GM19468 (cell line): ENCODE data around the gene DPYSL4.
"Not testable (repeated sequence)": the region's sequence is repeated elsewhere in the genome, so short reads cannot be mapped to it uniquely, and the experiment has no call there.

Experiments used
- ATAC-seq: cut with Tn5 transposase; IDR thresholded peaks from one replicate; pipeline ENCODE4 v1.9.1; 2021; ENCODE audit warnings: mild to moderate bottlenecking, moderate library complexity, moderate number of reproducible peaks; ENCODE audit not compliant: unreplicated experiment; ENCODE audit errors: extremely low read depth

Gene DPYSL4

DNA sequence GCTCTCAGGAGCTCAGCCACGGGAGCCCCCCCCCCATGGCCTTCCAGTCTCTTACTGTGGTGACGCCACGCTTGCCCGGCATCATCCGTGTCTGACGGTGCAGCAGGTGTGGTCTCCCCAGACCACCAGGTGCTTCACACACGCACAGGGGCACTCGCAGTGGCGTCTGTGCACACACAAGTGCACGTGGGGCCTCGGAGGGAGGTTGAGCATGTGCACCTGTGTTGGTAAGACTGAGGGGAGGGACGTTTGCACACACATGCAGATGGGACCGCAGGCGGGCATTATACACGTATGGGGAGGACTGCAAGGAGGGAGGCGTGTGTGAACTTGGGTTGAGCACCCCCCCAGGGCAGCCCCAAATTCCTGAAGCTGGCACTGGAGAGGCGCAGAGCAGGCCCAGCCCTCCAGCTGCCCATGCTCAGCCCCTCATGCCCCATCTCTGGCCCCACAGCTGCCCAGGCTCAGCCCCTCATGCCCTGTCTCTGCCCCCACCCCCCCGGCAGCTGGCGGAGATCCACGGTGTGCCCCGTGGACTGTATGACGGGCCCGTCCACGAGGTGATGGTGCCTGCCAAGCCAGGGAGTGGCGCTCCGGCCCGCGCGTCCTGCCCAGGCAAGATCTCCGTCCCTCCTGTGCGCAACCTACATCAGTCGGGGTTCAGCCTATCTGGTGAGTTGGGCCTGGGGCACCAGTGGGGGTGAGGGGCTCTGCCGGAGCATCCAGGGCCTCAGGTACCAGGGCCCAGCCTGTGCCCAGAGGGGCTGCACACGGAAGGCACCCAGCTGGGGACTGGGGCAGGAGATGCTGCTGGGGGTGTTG lies 16.7 kb downstream of the DPYSL4 start:
- no peak for ATAC-seq

DNA sequence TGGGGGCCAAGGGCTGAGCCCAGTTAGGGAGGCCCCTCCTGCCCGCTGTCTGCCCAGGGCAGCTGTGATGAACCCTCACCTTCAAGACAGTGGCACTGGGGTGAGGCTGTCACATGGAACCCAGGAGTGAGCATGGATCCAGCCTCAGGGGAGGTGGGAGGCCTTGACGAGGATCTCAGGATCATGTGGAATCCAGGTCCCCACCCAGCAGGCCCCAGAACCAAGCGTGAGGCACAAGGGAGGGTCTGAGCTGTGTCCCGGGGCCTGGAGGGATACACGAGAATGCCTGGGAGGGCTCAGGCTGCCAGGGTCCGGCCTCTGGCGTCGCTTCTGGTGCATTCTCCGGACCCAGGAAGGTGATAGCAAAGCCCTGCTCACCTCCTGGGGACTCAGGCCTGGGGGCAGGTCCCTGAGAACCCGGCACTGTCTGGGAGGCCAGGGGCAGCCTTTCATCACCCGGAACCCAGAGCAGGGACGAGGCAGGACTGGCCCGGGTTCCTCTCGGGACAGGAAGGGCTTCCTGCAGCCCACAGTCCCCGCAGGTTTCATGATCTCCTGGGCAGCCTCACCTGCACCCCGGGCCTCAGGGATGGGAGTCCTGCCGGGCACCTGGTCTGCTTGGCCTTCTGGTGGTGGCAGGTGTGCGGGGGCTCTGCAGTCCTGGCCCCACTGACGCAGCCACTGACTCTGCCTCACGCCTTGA lies 17.5 kb downstream of the DPYSL4 start:
- no peak for ATAC-seq

DNA sequence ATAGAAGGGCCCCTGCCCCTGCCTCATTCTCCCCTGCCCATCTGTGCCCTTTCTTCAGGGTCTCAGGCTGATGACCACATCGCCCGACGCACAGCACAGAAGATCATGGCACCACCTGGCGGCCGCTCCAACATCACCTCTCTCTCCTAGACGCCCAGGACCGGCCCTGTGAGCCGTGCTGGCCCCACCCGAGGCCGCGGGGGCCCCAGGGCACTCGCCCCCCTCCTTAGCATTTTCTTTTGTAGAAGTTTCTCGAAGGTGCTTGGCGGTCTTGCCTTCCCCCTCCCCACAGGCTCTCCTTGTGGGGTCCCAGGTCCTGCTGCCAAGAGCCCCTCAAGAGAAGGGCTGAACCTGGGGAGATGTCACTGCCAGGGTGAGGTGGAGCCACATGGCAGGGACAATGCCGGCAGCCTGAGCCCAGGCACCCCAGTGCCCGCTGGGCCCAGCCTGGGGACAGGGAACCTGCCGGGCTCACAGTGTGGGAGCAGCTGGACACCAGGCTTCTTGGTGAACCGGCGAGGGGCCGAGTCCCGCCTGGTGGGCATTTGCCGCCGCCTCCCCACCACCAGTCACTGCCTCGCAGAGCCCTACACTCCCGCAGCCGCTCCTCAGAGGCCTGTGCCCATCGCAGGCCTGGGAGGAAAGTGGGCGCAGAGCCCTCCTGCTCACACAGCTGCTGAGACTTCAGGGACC lies 18.2 kb downstream of the DPYSL4 start:
- no peak for ATAC-seq

DNA sequence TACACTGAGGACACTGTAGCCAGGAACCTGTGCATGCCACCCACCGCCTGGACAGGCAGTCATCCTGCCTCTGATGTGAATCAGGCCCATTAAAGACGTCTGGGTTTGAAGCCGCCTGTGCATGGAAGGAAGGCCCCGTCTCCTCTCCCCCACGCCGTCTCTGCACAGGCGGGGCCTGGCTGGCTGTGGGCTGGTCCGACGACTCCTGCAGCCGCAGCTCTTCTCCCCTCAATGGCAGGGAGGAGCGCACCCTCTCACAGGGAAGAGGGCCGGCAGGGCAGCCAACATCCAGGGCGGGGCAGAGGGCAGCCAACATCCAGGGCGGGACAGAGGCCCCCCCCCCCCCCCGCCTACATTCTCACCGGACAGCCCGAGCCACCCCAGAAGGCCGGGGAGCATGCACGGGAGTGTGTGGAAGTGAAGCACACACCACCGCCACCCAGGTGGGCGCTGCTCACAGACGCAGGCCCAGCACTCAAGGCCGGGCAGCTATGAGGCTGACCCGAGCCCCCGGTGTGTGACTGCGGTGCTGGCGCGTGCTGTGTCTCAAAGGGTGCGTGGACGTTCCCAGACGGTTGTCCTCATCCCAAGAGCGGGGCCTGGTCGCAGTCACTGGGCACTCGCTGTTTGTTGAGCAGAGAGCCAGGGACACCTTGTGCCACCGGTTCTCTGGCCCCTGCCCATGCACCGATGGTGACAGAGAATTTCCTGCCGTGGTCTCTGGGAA lies 19.1 kb downstream of the DPYSL4 start:
- ATAC-seq: no peak

DNA sequence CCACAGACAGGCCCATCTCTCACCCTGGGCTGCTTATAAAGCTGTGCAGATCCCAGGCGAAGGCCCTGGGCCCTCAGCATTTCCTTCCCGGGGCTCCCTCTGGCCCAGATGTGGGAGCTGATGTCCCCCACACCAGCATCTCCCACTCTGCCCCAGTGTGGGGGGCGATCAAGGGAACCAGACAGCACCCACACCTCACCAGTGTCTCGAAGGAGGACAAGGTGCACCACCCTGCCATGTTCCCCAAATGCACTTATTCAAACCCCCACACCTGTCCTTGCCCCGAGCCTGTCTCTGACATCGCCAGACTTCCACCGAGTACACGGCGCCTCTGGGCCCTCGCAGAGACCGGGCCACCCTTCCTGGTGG lies 19.6 kb downstream of the DPYSL4 start:
- no peak for ATAC-seq

DNA sequence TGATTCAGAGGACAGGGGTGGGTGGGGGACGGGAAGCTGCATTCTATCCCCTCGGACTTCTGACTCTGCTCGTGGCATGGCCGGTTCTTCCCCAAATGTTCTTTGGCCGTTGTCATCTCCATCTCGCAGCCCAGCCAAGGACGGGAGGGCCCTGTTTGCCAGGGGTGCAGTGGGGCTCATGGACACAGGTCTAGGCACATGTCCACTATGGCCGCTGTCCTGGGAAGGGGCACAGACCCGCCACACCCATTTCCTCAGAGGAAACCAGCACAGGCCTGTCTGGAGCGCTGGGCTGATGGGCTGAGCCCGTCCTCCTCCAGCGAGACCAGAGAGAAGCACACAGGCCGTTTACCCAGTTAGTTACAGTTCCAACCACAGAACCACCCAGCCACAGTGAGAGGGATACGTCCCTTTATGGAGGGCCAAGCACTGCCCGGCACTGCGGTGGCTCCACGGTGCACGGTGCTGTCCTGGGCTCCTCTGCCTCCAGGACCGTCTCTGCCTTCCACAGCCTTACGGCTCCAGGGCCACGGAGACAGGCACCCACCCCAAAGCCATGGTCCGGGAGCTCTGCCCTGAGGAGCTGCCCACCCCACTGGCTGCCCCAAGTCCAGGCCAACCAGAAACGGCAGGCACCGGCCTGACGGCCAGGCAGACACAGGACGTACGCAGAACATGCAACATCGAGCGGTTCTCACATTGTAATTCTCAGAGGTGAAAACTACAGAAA lies 20.2 kb downstream of the DPYSL4 start:
- ATAC-seq: no peak

DNA sequence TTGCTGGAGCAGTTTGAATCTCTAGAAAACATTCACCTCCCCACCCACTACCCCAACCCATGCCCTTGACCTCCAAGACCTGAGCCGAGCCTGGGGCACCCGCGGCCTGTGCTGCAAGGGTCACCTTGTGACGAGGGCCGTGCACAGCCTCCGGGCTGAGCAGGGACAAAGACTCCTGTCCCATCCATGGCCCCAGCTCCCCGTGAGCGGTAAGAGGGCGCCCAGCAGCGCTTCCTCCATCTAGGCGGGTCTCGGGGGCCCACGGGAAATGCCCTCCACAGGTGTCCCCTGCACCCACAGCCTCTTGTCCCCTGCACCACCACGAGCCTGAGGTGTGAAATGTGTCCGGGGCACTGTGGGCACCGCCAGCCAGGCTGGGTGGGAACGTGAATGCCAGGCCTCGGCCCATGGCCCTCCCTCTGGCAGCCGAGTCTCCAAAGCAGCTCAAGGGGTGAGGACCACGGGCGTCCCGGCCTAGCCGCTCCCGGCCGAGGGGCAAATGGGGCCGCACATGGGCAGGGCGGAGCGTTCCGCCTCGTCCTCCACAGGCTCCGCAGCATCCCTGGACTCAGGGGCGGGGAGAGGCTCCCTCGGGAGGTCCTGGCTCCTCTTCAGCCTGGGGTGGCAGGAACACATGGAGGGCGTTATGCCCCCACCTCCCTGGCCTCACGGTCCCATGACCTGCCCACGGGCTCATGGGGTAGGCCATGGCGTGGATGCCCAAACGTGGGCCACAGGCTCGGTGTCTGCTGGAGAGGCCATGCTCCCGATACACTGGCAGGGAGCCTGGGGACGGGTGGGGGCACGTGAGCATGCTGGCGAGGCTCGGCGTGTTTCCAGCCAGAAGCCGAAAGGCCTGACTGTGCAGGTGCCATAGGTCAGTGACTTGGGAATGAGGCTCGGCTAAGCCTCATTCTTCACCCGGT lies 21.1 kb downstream of the DPYSL4 start:
- no peak for ATAC-seq

DNA sequence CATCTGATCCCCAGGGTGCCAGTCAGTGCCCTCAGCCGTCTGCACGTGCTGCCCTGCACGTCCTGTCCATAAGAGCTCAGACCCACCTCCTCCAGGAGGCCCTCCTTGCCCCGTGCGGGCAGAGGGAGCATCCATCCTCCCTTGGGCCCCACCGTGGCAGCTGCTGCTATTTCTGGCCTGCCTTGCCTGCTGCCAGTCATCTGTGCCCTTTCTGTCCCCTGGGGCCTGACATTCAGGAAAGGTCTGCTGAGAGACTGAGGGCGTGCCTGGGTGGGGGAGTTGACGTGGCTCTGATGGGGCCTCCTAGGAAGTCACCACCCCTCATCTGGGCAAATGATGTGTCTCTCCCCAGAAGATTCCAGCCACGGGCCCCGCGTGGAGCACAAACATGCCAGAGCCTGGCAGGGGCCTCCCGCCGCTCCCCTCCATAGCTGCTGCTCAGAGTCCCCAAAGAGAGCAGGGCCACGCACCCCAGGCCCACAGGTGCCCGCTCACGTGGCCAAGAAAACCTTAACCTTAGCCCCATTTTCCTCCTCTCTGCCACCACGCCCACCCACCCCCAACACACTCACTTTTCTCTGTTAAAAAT lies 21.8 kb downstream of the DPYSL4 start:
- no peak for ATAC-seq

DNA sequence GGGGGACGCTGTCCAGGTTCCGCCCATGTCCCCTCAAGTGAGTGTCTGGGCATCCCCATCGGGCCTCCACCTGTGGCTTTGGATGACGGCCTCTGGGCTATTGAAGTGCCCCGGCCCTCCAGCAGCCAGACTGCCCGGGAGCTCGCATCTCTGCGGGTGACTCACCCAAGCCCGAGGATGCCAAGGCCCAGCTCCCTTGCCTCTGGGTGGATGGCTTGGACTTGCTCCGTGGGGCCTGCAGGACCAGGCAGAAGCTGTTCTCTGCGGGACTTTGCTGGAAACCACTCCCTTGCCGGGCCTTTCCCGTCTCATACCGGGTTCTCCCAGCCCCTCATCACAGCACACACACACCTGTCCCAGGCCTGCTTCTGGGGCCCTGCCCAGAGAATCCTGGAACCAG lies 22.4 kb downstream of the DPYSL4 start:
- ATAC-seq: no peak

DNA sequence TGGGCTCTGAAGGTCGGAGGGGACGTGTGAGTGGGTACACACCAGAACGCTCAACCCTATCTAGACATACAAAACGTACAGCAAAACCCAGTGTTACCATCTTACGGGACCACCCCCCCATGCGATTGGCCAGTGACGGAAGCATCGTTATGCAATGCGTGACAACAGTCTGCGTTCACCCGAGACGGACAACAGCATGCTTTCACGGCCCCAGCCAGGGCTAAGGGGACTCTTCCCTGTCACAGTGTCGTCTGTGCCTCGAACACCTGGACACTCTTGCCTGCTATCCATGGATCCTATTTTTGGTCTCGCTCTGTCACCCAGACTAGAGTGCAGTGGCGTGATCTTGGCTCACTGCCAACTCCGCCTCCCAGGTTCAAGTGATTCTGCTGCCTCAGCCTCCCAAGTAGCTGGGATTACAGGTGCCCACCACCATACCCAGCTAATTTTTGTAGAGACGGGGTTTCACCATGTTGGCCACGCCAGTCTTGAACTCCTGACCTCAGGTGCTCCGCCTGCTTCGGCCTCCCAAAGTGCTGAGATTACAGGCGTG lies 23.3 kb downstream of the DPYSL4 start:
- ATAC-seq: no peak

DNA sequence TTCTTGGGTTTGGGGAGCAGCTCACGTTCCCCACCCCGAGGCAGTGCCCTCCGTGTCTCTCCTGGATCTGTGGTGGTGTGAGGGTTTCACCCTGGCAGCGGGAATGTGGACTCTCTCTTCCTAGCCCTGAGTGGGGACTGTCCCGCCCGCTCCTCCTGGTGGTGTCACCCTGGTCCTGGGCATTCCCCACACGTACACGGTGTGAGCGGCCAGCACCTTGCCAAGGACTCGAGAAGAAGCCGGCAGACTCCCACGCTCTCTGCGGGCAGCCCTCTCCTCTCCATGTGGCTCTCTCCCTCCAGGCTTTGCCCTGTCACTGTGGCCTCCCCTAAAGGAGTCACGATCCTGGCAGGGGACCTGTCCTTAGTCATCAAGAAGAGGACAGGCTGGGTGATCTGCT lies 24.0 kb downstream of the DPYSL4 start:
- no peak for ATAC-seq

DNA sequence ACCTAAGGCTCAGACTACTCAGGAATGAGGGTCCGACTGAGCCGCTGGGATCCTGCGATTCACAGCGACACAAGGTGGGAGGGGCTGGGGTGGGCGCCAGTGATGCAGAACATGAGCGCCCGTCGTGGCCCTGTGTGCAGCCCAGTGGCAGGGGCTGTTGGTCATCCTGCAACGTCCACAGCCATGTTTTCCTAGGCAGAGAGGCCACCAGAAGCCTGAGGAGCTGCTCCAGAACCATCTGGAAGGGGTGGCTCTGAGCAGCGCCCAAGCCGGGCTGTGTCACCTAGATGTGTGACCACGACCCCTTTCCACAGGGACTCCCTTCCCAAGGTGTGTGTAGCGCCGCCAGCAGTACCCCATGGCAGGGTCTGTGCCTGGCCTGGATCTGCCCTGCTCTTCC lies 24.5 kb downstream of the DPYSL4 start:
- no peak for ATAC-seq

DNA sequence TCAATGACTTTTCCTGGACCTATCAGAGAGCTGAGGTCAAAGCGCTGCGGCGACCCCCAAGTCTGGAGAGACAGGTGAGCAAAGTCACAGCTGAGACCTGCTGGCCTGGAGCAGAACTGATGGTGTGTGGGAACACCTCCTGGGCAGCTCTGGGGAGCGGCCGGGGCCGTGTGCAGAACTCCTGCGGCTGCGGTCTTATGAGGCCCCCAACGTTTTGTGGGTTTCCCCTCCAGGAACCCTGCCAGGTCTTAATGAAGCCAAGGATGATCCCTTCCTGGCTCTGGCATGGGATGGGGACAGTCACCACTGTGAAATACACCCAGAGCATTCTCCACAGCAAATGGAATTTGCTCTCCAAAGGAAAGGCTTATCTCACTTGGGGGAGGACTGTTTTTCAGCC lies 26.1 kb downstream of the DPYSL4 start:
- ATAC-seq: no peak

DNA sequence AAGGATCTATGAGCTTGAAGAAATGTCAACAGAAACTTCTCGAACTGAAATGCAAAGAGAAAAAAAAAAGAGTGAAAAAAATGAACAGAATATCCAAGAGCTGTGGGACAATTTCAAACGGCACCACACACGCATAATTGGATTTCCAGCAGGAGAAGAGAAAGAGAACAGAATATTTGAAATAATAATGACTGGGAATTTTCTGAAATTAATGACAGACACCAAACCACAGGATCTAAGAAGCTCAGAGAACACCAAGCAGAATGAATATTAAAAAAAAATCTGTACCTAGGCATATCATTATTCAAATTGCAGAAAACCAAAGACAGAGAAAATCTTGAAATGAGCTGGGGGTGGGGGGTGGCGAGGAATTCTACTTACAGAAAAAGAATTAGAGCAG lies 27.2 kb downstream of the DPYSL4 start:
- ATAC-seq: no peak

DNA sequence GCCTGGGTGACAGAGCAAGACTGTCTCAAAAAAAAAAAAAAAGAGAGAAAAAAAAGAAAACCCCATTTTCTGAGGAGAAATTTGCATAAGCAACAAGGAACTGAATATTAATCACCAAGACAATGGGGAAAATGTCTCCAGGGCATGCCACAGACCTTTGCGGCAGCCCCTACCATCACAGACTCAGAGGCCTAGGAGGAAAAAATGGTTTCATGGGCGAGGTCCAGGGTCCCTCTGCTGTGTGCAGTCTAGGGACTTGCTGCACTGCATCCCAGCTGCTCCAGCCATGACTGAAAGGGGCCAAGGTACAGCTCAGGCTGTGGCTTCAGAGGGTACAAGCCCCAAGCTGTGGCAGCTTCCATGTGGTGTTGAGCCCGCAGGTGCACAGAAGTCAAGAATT lies 29.7 kb downstream of the DPYSL4 start:
- ATAC-seq: not testable (repeated sequence)

DNA sequence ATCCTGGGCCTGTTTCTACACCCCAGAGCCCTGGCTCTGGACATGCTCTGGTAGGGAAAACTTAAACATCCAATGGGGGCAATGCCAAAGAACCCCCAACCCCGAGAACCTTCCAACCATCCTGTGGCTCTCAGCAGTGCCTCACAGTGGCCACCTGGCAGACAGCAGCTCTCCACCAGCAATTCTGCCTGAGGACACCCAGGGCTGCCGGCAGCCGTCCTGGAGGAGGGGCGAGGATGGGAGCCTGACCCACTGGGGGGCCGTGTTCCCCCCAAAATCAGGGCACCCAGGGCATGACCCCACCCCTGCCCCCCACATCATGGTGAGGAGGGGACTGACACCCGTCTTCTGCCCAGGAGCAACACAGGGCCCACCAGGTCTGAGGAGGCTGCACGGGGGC lies 32.7 kb downstream of the DPYSL4 start:
- no peak for ATAC-seq

DNA sequence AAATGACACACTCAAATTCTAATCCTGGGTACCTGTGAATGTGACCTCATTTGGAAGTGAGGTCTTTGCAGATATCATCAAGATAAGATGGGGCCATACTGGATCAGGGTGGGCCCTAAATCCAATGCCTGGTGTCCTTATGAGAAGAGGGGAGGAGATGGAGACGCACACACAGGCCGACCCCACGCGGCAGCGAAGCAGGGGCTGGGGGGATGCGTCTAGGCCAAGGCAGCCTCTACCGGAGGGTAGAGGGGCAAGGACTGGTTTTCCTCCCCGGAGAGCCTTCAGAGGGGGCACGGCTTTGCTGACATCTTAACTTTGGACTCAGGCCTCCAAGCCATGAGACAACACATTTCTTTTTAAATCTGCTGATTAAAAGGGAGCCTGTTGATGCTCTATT lies 33.3 kb downstream of the DPYSL4 start:
- ATAC-seq: no peak

DNA sequence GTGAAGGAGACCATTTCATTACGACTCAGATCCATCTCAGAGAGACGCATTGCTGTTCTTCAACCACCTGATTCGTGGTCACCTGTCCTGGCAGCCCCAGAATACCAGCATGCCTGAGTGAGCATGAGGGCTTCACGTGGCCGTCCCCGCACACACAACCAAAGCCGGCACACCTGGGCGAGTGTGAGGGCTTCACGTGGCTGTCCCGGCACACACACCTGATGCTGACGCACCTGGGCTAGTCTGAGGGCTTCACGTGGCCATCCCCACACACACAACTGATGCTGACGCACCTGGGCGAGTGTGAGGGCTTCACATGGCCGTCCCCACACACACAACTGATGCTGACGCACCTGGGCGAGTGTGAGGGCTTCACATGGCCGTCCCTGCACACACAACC lies 34.2 kb downstream of the DPYSL4 start:
- not testable (repeated sequence) for ATAC-seq
